HG03565 (cell line): Measurements from ENCODE around the gene WBP2NL.

Experiments used
- ATAC-seq: cut with Tn5 transposase; IDR thresholded peaks from one replicate; pipeline ENCODE4 v1.9.1; 2021; ENCODE audit warnings: mild to moderate bottlenecking, moderate library complexity; ENCODE audit not compliant: unreplicated experiment

Gene WBP2NL

DNA sequence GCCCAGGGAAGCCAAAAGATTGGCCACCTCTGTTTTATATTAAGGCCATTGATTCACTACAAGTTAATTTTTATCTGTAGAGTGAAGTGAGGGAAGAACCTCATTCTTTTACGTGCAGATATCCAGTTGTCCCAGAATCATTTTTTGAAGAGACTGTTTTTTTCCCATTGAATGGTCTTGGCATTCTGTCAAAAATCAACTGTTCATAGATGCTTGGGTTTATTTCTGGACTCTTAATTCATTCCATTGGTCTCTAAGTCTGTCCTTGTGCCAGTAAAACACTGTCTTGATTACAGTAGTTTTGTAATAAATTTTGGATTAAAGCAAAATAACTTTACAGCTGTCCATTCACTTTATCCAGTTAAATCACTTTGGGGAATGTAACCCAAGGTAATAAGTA is 26.8 kb downstream of the WBP2NL start:
- no peak for ATAC-seq

DNA sequence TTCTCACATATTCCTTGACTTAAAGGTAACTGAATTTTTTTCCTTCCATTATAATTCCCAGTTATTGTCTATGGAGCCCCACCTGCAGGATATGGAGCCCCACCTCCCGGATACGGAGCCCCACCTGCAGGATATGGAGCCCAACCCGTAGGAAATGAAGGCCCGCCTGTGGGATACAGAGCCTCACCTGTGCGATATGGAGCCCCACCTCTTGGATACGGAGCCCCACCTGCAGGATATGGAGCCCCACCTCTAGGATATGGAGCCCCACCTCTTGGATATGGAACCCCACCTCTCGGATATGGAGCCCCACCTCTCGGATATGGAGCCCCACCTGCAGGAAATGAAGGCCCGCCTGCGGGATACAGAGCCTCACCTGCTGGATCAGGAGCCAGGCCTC is 28.1 kb downstream of the WBP2NL start:
- ATAC-seq, result no peak

DNA sequence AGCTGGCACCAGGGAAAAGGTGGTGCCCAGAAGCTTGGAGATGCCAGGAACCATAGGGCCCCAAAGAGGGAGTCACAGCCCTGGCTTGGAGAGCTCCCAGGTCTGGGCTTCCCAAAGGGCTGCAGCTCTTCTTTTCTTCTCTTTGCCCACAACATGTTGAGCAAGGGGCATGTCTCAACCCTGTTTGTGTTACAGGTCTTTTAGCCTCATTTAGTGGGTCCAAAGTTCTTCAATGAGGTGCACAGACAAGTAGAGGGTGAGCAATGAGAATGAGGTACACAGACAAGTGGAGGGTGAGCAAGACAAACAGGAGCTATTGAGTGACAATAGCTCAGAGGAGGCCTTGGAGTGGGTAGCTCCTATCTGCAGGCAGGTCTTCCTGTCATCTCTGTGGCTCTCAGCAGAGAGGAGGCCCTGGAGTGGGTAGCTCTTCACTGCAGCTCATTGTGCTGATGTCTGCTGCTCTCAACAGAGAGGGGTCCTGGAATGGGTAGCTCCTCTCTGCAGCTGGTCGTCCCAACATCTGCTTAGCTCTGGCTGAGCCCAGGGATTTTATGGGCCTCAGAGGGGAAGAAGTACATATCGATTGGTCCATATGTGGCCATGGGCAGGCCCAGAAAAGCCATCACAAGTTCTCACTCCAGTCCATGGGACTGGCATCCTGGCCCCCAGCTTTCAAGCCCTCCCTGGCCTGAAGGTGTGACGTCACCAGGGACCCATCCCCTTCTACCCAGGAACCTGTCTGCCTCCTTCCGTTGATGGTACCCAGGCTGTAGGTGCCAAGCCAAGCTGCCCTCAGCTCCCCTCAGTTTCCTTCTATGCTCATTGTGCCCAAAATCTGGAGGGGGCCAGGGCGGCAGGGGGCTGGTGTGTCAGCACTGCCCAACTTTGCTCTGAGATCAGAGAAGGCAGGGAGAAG is 34.9 kb downstream of the WBP2NL start:
- no peak for ATAC-seq

DNA sequence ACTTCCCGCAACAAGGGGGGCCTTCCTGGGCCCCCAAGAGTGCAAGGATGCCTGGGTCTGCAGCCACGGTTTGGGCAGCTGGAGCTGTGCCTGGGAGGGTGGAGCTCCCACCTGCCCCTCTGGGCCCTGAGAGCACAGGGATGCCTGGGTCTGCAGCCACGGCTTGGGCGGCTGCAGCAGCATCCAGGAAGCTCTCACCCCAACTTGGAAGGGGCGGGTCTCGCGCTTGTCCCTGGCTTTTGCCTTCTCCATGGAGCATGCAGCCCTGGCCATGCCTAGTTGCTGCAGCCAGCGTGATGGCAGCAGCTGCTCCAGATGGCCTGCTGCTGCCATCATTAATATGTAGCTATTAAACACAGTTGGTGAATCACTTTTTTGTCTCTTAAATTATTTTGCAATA is 36.7 kb downstream of the WBP2NL start:
- ATAC-seq, result no peak

DNA sequence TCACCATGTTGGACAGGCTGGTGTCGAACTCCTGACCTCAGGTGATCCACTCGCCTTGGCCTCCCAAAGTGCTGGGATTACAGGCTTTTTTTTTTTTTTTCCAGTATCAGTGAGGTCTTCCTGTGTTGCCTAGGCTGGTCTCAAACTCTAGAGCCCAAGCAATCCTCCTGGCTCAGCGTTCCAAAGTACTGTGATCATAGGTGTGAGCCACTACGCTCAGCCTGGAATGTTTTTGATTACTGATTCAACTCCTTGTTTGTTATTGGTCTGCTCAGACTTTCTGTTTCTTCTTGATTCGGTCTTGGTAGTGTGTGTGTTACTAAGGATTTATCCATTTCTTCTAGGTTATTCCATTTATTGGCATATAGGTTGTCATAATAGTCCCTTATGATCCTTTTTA is 40.7 kb downstream of the WBP2NL start:
- ATAC-seq, result no peak

DNA sequence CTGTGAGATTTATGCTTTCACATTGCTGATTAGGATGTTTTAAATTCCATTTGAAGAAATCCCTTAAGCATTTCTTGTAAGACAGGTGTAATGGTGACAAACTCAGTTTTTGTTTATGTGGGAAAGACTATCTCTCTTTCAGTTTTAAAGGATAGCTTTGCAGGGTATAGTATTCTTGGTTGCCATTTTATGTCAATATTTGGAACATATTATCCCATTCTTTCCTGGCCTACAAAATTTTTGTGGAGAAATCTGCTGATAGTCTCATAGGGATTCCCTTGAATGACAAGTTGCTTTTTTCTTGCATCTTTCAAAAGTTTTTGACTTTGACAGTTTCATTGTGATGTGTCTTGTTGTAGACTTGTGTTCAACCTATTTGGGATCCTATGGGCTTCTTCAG is 43.2 kb downstream of the WBP2NL start:
- ATAC-seq, result no peak

DNA sequence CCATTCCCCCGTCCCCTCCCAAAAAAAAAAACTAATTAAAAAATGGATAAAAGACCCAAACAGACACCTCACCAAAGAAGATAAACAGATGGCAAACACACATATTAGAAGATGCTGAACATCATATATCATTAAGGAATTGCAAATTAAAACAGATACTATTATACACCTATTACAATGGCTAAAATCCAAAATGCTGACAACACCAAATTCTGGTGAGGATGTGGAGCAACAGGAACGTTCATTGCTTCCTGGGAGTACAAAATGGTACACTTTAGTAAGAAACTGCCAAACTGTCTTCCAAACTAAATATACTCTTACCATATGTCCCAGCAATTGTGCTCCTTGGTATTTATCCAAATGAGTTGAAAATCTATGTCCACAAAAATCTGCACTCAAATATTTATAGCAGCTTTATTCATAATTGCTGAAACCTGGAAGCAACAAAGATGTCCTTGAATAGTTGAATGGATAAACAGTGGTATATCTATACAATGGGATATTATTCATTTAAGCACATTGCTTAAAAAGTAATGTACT is 52.1 kb downstream of the WBP2NL start:
- ATAC-seq, result no peak

DNA sequence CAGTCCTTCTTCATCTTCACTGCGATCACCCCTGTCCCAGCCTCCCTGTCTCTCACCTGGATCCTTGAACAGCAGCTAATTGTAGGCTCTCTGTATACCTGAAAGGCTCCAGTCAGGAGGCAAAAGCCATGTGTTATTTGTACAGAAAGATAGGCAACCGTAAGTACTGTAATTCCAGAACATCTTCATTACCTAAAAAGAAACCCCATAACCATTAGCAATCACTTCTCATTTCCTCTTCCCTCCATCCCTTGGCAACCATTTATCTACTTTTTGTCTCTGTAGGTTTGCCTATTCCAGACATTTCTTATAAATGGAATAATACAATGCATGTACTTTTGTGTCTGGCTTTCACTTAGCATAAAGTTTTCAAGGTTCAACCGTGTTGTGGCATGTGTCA is 54.2 kb downstream of the WBP2NL start:
- no peak for ATAC-seq

DNA sequence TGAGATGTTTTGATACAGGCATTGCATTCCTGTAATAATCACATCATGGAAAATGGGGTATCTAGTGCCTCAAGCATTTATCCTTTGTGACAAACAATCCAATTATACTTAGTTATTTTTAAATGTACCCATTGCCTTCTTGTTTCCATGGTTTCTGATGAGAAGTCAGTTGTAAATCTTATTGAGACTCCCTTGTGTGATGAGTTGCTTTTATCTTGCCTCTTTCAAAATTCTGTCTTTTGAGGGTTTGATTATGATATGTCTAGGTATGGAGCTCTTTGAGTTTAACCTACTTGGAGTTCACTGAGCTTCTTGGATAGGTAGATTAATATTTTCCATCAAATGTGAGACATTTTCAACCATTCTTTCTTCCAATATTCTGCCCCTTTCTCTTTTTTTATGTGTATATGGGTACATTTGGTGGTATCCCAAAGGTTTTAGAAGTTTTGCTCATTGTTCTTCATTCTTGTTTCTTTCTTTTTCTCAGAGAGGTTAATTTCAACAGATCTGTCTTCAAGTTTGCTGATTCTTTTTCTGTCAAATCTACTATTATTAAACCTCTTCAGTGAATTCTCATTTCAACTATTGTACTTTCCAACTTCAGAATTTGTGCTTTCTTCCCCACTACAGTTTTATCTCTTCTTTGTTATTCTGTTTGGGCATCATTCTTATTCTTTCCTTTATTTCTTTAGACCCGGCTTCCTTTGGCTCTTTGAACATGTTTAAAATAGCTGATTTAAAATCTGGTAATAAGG is 58.3 kb downstream of the WBP2NL start:
- ATAC-seq, result no peak

DNA sequence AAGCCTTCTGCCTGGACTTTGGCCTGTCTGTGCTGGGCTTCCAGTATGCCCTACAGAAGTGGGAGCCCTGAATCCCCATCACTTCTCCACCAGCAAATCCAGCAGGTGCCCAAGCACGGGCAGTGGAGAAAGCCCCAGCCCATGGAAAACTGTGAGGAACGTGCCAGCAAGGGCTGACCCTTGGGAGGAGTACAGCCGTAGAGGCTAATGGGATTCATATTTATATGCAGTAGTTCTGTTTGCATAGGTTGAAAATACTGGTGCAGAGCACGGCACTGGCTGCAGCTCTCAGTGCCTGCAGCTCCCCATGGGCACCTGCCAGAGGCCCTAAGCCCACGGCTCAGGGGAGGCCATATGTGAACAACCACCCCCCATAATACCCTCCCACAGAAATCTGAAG is 61.9 kb downstream of the WBP2NL start:
- no peak for ATAC-seq

DNA sequence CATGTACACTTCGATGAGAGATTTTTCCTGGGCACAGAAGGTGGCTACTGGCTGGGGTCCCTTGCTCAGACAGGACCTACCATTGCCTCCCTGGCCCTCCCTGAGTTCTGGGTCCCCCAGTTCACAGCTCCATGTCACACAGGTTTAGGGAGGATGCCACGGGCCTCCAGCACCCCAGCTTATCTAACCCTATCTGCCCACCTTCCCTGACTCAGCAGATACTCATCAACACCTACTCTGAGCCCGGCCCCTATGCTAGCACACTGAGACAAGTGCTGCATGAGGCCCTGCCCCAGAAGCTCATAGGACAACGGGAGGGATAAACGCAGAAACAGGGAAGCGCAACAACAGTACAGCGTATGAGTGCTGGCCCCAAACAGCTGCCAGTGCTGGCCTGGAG is 62.5 kb downstream of the WBP2NL start:
- no peak for ATAC-seq

DNA sequence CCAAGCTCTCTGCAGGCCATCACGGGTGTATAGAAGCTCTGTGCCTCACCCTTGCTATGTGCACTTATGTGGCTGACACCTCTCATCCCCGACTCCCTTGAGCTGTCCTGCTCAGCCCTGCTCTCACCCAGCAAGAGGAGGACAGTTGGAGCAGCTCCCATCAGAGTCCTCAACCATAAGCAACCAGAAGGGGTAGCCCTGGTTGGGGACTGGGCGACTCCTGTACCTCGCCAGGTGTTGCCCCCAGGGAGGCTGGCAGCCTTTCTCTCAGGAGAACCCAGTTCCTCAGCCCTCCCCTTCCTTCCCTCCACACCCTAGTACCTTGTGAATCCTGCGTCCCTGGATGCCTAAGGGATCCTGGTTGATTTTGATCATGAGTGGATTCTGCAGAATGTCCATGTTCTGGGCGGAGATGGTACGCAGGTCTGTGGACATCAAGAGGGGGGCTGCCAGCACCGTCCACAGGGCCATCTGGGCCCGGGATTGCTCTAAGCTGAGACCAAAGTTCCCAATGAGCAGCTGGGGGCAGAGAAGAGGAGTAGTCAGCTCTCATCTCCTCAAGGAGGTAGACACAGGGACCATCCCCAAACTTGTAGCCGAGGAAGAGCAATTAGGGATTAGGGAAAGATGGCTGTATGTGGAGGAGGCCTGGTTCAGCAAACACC is 64.0 kb downstream of the WBP2NL start:
- ATAC-seq, result no peak

DNA sequence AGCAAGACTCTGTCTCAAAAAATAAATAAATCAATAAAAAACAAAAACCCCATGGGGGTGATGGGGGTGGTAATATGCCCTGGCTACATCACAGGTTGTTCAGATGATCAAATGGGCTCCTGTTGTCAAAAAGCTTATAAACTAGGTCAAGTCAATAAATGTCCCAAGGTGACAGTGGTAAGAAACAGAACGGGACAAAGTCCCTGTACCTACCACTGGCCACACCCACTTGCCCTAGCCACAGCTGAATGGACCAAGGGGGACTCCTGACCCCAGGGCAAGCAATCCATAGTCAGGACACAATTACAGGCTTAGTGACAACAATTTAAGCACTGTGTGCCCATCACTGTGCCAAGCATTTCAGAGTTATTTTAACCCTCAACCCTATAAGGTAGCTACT is 66.0 kb downstream of the WBP2NL start:
- no peak for ATAC-seq

DNA sequence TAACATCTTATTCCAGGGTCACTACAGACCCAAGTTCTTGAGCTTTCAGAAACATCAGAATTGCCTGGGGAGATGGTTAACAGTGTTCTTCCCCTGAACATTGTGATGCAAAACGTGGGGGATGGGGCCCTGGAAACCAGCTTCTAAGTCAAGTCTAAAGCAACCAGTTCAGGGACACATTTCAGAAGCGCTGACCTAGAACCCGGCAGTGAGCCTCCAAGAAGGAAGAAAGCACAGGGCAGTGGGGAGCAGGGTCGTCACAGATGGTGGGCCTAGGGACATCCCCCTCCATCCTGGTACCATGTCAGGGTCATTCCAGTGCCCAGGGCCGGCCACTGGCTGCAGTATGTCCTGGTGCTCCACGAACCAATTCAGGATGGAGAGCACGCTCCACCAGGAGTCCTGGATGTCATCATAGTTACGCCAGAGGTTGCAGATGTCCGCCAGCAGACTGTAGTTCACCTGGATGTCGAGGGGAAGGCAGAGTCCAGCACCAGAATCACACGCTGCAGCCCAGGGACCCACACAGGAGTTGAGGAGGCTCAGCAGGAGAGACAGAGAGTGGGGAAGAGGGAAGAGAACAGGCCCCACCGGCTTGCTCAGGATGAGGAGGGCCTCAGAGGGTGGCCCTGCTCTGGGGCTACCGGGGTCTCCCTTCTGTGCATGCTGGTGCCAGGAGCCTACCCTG is 67.0 kb downstream of the WBP2NL start:
- ATAC-seq, result no peak

DNA sequence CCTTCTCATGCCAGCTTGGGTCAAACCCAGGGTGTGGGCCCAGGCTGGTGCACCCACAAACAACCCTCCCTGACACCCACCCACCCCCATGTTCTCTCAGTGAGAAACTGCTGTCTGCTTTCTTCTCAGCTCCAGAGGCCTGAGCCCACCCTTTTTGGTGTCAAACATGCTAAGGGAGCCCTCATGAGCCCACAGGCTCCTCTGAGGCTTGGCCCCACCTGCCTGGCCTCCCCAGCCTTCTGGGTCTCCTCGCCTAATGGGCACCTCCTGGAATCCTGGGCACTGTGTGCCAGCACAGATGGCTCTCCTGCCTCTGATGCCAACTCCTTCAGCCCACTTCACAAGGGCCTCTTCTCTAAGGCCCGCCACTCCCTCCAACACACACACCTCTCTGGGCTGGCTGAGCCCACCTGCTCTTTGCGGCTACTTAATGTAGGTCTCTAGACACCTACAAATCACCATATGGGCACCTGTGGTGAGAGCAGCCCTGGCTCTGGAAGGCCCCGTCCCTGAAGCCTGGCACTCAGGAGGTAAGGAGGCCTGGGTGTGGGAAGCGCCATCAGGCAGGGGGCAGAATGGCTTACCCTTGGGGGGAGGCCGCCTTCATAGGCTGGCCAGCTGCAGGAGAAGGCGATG is 67.7 kb downstream of the WBP2NL start:
- no peak for ATAC-seq

DNA sequence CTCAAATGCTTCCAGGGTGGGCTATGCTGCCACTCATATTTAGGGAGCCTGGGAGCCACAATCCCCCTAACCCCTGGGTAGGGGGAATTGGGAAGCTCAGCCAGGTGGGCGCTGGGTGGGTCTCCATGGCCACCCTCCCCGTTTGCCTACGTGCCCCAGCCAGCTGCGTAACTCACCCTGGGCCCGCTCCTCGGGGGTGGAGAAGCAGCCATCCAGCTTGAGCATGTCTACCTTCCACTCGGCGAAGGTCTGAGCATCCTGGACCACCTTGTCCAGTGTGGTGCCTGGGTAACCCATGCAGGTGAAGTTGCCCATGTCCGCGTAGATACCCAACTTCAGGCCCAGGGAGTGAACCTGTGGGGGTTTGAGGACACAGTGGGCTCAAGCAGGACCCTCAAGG is 68.3 kb downstream of the WBP2NL start:
- no peak for ATAC-seq

DNA sequence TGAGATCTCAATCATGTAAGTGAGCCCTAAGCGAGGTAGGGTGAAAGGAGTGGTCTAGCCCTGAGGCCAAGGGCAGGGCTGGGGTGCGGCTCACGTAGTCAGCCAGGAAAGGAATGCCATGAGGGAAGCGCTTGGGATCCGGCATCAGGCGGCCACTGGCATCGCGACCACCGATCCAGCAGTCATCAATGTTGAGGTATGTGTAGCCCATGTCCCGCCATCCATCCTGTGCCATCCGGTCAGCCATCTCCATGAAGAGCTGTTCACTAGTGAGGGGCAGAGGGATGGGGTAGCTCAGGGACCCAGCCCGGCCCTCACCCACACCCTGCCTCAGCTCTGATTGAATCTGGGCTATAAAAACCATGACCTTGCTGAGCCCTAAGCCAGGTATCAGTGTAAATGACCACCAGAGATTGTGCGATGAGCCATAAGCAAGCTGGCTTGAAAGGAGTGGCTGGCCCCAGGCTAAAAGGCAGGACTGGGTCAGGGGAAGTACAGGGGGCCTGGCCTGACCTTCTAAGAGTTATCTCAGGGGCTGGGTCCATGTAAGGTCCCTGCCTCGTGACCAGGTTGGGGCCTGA is 69.2 kb downstream of the WBP2NL start:
- ATAC-seq, result no peak

DNA sequence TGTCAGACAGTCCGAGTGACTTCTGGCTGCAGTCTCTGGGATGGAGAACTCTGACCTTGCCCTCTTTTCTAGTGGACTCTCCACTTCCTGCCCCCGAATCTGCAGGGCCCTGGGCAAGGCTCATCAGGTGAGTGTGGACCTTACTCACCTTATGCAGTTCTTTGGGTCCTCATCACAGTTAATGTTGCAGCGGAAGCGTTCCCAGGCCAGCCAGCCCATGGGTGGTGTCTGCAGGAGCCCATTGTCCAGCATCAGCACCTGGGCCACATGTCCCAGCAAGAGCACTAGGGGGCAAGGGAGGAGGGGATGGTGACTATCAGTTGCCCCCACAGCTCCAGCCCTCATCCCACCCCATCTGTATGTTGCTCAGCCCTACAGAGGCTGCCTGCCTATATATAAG is 69.7 kb downstream of the WBP2NL start:
- no peak for ATAC-seq

DNA sequence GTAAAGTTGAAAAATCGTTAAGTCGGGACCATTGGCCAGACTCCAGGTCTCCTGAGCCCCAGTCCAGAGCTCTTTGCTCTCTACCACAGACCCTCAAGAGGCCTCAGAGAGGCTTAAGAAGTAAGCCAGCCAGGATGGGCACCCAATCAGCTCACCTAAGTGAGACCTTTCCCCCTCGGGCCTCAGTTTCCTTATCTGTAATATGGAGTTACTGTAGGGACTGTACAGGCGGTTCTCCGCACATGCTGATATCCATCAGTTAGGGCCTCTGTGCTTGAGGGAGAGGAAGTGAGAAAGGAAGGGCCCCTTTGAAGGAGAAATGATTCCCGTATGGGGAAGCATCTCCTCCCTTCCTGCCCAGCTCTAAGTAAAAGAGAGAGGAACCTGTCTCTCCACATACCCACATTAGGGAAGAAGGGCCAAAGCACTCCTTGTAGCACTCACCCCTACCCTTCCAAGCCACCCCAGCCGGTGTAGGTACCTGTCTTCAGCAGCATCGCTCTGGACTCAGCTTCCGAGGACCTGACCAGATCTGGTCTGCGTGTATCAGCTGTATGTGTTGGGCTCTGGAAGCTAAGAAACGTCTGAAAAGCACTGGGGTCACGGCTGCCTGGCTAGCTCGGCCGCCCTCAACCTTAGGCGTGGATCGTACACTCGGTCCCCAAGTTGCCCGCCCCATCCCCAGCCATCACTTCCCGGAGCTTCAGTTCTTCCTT is 71.4 kb downstream of the WBP2NL start:
- no peak for ATAC-seq
